ENCODE measurements around the gene MCM5.

DNA sequence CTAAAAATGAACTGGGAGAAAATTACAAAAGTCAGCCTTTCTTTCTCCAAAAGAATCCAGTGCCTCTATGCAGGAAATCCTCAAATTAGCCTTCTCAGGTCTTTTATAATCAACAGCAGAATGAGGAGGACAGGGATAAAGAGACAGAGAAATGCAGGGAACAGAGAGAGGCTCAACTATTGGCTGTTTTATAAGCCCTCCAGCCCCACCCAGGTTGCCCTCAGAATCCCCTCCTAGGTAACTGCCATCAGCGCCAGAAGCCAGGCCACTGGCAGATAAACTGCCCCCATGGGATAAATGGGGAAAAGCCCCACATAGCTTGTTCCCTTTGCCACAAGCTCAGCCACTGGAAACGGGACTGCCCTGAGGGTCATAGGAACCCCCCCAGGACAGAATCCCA is 29.9 kb upstream of the MCM5 start:
- TF ChIP-seq, protein P1, sequence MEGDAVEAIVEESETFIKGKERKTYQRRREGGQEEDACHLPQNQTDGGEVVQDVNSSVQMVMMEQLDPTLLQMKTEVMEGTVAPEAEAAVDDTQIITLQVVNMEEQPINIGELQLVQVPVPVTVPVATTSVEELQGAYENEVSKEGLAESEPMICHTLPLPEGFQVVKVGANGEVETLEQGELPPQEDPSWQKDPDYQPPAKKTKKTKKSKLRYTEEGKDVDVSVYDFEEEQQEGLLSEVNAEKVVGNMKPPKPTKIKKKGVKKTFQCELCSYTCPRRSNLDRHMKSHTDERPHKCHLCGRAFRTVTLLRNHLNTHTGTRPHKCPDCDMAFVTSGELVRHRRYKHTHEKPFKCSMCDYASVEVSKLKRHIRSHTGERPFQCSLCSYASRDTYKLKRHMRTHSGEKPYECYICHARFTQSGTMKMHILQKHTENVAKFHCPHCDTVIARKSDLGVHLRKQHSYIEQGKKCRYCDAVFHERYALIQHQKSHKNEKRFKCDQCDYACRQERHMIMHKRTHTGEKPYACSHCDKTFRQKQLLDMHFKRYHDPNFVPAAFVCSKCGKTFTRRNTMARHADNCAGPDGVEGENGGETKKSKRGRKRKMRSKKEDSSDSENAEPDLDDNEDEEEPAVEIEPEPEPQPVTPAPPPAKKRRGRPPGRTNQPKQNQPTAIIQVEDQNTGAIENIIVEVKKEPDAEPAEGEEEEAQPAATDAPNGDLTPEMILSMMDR (IDR thresholded peaks at IDR 0.05), result no peak
- no peak for TF ChIP-seq POLR2AphosphoS5 (IDR thresholded peaks at IDR 0.05)
- TF ChIP-seq POLR2A (IDR thresholded peaks at IDR 0.05), result no peak
